ENCODE results near the gene MACROD2.

- no peak for TF ChIP-seq REST (IDR thresholded peaks at IDR 0.05; ENCODE audit: insufficient read depth in 1 of 2, low read depth in 2 of 2, low read length in 2 of 2)
- no peak for TF ChIP-seq TAF1 (IDR thresholded peaks at IDR 0.05; ENCODE audit: borderline replicate concordance, insufficient read depth, low read length)
- TF ChIP-seq POLR2AphosphoS5 (IDR thresholded peaks at IDR 0.05; ENCODE audit: low read depth, low read length), result no peak
- TF ChIP-seq SIN3A (IDR thresholded peaks at IDR 0.05; ENCODE audit: borderline replicate concordance, insufficient read depth, low read length), result no peak
Measured at GRCh38 chr20:14355791-14356190, 360.5 kb downstream of the MACROD2 start.
